Fibroblast of lung (primary cell): ENCODE data around the gene ASTN2. TPM values are rescaled to one million over a fixed set of nuclear protein-coding genes. Genes with fewer than 3 reads are reported as not detected.

ENCODE experiments used
- DNase-seq, 2 donors: peaks; one replicate each; pipeline versions ENCODE4 v3.0.0 to v3.0.0-alpha.2; 2010; ENCODE audit warnings: low read depth in 2 of 2
- H2AFZ ChIP-seq: 2 replicates; pipeline ENCODE4 v1.5.1; 2012; ENCODE audit warnings: low read length, control low read depth, inconsistent platforms
- H3K27ac ChIP-seq: 2 replicates; pipeline ENCODE4 v1.5.1; 2011; ENCODE audit warnings: low read length, control low read depth; ENCODE audit not compliant: insufficient read depth
- H3K27me3 ChIP-seq: 2 replicates; pipeline ENCODE4 v1.5.1; 2011; ENCODE audit warnings: mild to moderate bottlenecking, low read length; ENCODE audit not compliant: control insufficient read depth, insufficient read depth
- H3K36me3 ChIP-seq: 2 replicates; pipeline ENCODE4 v1.5.1; 2011; ENCODE audit warnings: low read length; ENCODE audit not compliant: control insufficient read depth, insufficient read depth
- H3K4me1 ChIP-seq: 2 replicates; pipeline ENCODE4 v1.5.1; 2011; ENCODE audit warnings: low read length; ENCODE audit not compliant: control insufficient read depth, insufficient read depth; ENCODE audit errors: extremely low read depth
- H3K4me2 ChIP-seq: 2 replicates; pipeline ENCODE4 v1.5.1; 2011; ENCODE audit warnings: low read length, control low read depth; ENCODE audit not compliant: insufficient read depth; ENCODE audit errors: extremely low read depth
- H3K4me3 ChIP-seq, 4 experiments: fragments of 200-600 bp in 1 of 4; sonication (generic) in 1 of 4; replicated peaks in 1 of 4; 2 replicates each; pipeline ENCODE4 v1.5.1; 2011 to 2016; ENCODE audit warnings: low read length in 4 of 4, low read depth in 3 of 4, mild to moderate bottlenecking in 3 of 4, control low read depth in 2 of 4, inconsistent platforms in 1 of 4, mixed read lengths in 1 of 4; ENCODE audit not compliant: insufficient read depth in 1 of 4; ENCODE audit errors: control extremely low read depth in 1 of 4
- H3K79me2 ChIP-seq: 2 replicates; pipeline ENCODE4 v1.5.1; 2012; ENCODE audit warnings: mild to moderate bottlenecking, low read length, inconsistent platforms; ENCODE audit not compliant: control insufficient read depth, insufficient read depth
- H3K9ac ChIP-seq: 2 replicates; pipeline ENCODE4 v1.5.1; 2011; ENCODE audit warnings: mild to moderate bottlenecking, low read length, control low read depth; ENCODE audit not compliant: insufficient read depth
- H3K9me3 ChIP-seq: 2 replicates; pipeline ENCODE4 v1.5.1; 2012; ENCODE audit warnings: low read depth, low read length; ENCODE audit not compliant: control insufficient read depth, insufficient read depth
- H4K20me1 ChIP-seq: 2 replicates; pipeline ENCODE4 v1.5.1; 2011; ENCODE audit warnings: low read length; ENCODE audit not compliant: control insufficient read depth, insufficient read depth; ENCODE audit errors: extremely low read depth
- CTCF ChIP-seq, 2 donors: IDR thresholded peaks in 1 of 2; conservative IDR thresholded peaks in 1 of 2; 1 replicate in 1 of 2; 2 replicates in 1 of 2; pipeline ENCODE4 v1.5.1; 2011 to 2012; ENCODE audit warnings: low read length in 2 of 2, control low read depth in 1 of 2, inconsistent platforms in 1 of 2, low read depth in 1 of 2, mild to moderate bottlenecking in 1 of 2
- EZH2 ChIP-seq: IDR thresholded peaks from 2 replicates; pipeline ENCODE4 v1.5.1; 2012; ENCODE audit warnings: low read length, control low read depth, mild to moderate bottlenecking; ENCODE audit errors: missing control alignments
- polyA plus RNA-seq, 2 donors: library from polyadenylated mRNA; depleted of rRNA in 1 of 2; stranded (reverse) in 1 of 2; unstranded in 1 of 2; fragments of >200 nt; gene quantifications; 2 replicates each; pipeline ENCODE4 v1.2.1, GENCODE V29; 2011 to 2012; ENCODE audit warnings: missing spikeins in 1 of 2
- total RNA-seq: library from RNA; depleted of rRNA; stranded (reverse); fragments of >200 nt; gene quantifications from 2 replicates; pipeline ENCODE4 v1.2.1, GENCODE V29; 2014

ASTN2 gene
- total and polyA plus RNA-seq, 2 donors (not counting 1 experiment from before 2014, with no cell fraction given): 2.2 to 19.2 TPM

GRCh38 chr9:116383133-116383532, 1031.7 kb downstream of the ASTN2 start:
- DNase-seq: no peak
- Histone ChIP-seq H3K27ac (no peak overlapping the region), H3K4me2 (no peak overlapping the region)

GRCh38 chr9:116382053-116382452, 1032.8 kb downstream of the ASTN2 start:
- H3K27ac ChIP-seq: no peak overlapping the region
- no peak overlapping the region for H3K4me2 ChIP-seq
- H3K4me1 ChIP-seq: peaks cover 11% of the 10 kb centered on the region
- H3K9me3 ChIP-seq: no peaks in the 10 kb centered on the region
- TF ChIP-seq CTCF (conservative IDR thresholded peaks at IDR 0.05 in 1 of 2, IDR thresholded peaks at IDR 0.05 in 1 of 2; ENCODE audit: low read depth in 1 of 2, low read length in 2 of 2) (no peak), EZH2 (no peak)
- H3K36me3 ChIP-seq: no peaks in the 10 kb centered on the region
- no peaks in the 10 kb centered on the region for H3K27me3 ChIP-seq
- H3K9ac ChIP-seq: no peak overlapping the region
- no peak overlapping the region for H2AFZ ChIP-seq
- no peaks in the 10 kb centered on the region for H4K20me1 ChIP-seq
- DNase-seq: no peak
- H3K79me2 ChIP-seq: no peaks in the 10 kb centered on the region
- no peak overlapping the region for H3K4me3 ChIP-seq

More at GRCh38 chr9:116383133-116383532, 1031.7 kb downstream of the ASTN2 start:
- Histone ChIP-seq H3K4me3 (no peak overlapping the region), H3K36me3 (no peaks in the 10 kb centered on the region), H3K9me3 (no peaks in the 10 kb centered on the region), H2AFZ (no peak overlapping the region), H3K4me1 (peaks cover 3% of the 10 kb centered on the region), H3K79me2 (no peaks in the 10 kb centered on the region), H3K27me3 (no peaks in the 10 kb centered on the region), H3K9ac (no peak overlapping the region), H4K20me1 (no peaks in the 10 kb centered on the region)
- no peak for TF ChIP-seq CTCF (conservative IDR thresholded peaks at IDR 0.05 in 1 of 2, IDR thresholded peaks at IDR 0.05 in 1 of 2; ENCODE audit: low read depth in 1 of 2, low read length in 2 of 2)
- no peak for TF ChIP-seq EZH2

- no peak overlapping the region for H3K4me3 ChIP-seq
- H3K4me2 ChIP-seq: no peak overlapping the region
- H3K9me3 ChIP-seq: no peaks in the 10 kb centered on the region
- H3K4me1 ChIP-seq: peaks cover 12% of the 10 kb centered on the region
- no peak overlapping the region for H2AFZ ChIP-seq
- H4K20me1 ChIP-seq: no peaks in the 10 kb centered on the region
- no peak overlapping the region for H3K27ac ChIP-seq
- peak in 1 of 2 donors; percentile 75 for DNase-seq
- no peaks in the 10 kb centered on the region for H3K79me2 ChIP-seq
- TF ChIP-seq CTCF (conservative IDR thresholded peaks at IDR 0.05 in 1 of 2, IDR thresholded peaks at IDR 0.05 in 1 of 2; ENCODE audit: low read depth in 1 of 2, low read length in 2 of 2): no peak
- no peak for TF ChIP-seq EZH2
- no peaks in the 10 kb centered on the region for H3K36me3 ChIP-seq
- no peaks in the 10 kb centered on the region for H3K27me3 ChIP-seq
- no peak overlapping the region for H3K9ac ChIP-seq
Observed at GRCh38 chr9:116381350-116381749, 1033.5 kb downstream of the ASTN2 start.
